H1 (cell line): ENCODE measurements around the gene SCO1. TPM values are rescaled to one million over a fixed set of nuclear protein-coding genes. Genes with fewer than 3 reads are reported as not detected.

Experiments used
- CHD7 ChIP-seq: fragments of 300-600 bp; sonication (generic); IDR thresholded peaks from 2 replicates; pipeline ENCODE4 v1.7.1; 2012; ENCODE audit warnings: low read length, moderate library complexity, mild to moderate bottlenecking, inconsistent platforms; ENCODE audit not compliant: insufficient replicate concordance
- CTCF ChIP-seq, 3 experiments: IDR thresholded peaks; 1 replicate in 2 of 3; 2 replicates in 1 of 3; pipeline versions ENCODE4 v1.5.1 to v1.6.1; 2011; ENCODE audit warnings: low read length in 3 of 3, mild to moderate bottlenecking in 3 of 3, inconsistent platforms in 2 of 3, low read depth in 1 of 3, moderate library complexity in 1 of 3; ENCODE audit not compliant: insufficient read depth in 1 of 3; ENCODE audit errors: control extremely low read depth in 1 of 3
- E2F6 ChIP-seq: IDR thresholded peaks from 2 replicates; pipeline ENCODE4 v1.6.1; 2012; ENCODE audit warnings: inconsistent platforms
- GTF2F1 ChIP-seq: IDR thresholded peaks from 2 replicates; pipeline ENCODE4 v1.6.1; 2012; ENCODE audit warnings: low read depth, low read length, improper control_type of control experiment, borderline replicate concordance
- SP1 ChIP-seq: IDR thresholded peaks from 2 replicates; pipeline ENCODE4 v1.6.1; 2011; ENCODE audit warnings: low read depth, low read length
- USF2 ChIP-seq: IDR thresholded peaks from 2 replicates; pipeline ENCODE4 v1.6.1; 2011; ENCODE audit warnings: low read length, improper control_type of control experiment
- polyA plus RNA-seq, 7 experiments: library from polyadenylated mRNA; depleted of rRNA in 3 of 7; stranded (reverse) in 5 of 7; unstranded in 2 of 7; fragments of >200 nt in 5 of 7; fragments of 200-250 nt in 2 of 7; gene quantifications; 1 replicate in 5 of 7; 2 replicates in 1 of 7; 4 replicates in 1 of 7; pipeline versions ENCODE4 v1.2.1 to v1.2.3, GENCODE V29; 2011 to 2013; ENCODE audit warnings: missing spikeins in 2 of 7, mixed read lengths in 2 of 7
- total RNA-seq: library from RNA; stranded (reverse); fragmentation: NEBNext Ultra II Directional; extraction: Animal tissue kit (Norgen Biotek cat#: 25700); gene quantifications from 2 replicates; pipeline ENCODE4 v1.2.1, GENCODE V29; 2021

Gene SCO1
- total and polyA plus RNA-seq, 2 of the 8 experiments (the other 6 are each of a cell fraction or from before 2014, with no cell fraction given) = 18.7 to 61.8 TPM

GRCh38 chr17:10633738-10634379 lies 63.5 kb downstream of the SCO1 start (continued):
- TF ChIP-seq CHD7 = no peak
- no peak for TF ChIP-seq SP1
- TF ChIP-seq E2F6 = no peak
- TF ChIP-seq USF2 = no peak
- no peak for TF ChIP-seq CTCF (IDR thresholded peaks at IDR 0.05; ENCODE audit: control extremely low read depth in 1 of 3, insufficient read depth in 1 of 3, low read depth in 1 of 3, low read length in 3 of 3)
- TF ChIP-seq GTF2F1 = no peak
